Measurements from ENCODE around the gene PRKCD. TPM values are rescaled to one million over a fixed set of nuclear protein-coding genes. Genes with fewer than 3 reads are reported as not detected.

PRKCD gene
- total RNA-seq, 6 donors from 2014 or later: 57.7 to 116 (median 67.9) TPM

DNA sequence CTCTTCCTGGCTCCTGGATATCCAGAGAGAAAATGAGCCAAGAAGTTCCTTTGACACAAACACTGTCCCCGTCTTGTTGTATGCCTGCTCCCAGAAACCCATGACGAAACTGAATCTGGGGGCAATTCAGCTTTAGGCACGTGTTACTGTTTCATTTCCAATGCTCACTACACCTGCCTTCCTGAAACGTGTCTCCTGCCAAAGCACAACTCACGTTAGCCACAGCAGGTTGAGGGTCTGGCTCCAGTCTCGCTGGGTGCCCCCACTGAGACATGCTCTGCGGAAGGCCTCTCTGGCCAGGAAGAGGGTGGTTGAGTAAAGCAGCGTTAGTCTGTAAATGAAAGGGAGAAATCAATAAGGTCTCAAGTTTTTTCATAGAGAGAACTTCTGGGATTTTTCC is 37.5 kb upstream of the PRKCD start:
- Histone ChIP-seq H3K4me3 (no peak overlapping the region), H3K9me3 (no peaks in the 10 kb centered on the region), H3K4me1 (peaks cover 0 to 2% (median 0%) of the 10 kb centered on the region in 4 donors), H3K36me3 (peaks cover 26 to 73% (median 67%) of the 10 kb centered on the region in 4 donors), H3K27ac (peak overlapping the region in 1 of 4 donors; percentile 41), H3K27me3 (no peaks in the 10 kb centered on the region)
- no peak for DNase-seq
- no peak for ATAC-seq (ENCODE audit: low FRiP score in 2 of 2)
- TF ChIP-seq, protein P1, sequence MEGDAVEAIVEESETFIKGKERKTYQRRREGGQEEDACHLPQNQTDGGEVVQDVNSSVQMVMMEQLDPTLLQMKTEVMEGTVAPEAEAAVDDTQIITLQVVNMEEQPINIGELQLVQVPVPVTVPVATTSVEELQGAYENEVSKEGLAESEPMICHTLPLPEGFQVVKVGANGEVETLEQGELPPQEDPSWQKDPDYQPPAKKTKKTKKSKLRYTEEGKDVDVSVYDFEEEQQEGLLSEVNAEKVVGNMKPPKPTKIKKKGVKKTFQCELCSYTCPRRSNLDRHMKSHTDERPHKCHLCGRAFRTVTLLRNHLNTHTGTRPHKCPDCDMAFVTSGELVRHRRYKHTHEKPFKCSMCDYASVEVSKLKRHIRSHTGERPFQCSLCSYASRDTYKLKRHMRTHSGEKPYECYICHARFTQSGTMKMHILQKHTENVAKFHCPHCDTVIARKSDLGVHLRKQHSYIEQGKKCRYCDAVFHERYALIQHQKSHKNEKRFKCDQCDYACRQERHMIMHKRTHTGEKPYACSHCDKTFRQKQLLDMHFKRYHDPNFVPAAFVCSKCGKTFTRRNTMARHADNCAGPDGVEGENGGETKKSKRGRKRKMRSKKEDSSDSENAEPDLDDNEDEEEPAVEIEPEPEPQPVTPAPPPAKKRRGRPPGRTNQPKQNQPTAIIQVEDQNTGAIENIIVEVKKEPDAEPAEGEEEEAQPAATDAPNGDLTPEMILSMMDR (IDR thresholded peaks at IDR 0.05): no peak
- TF ChIP-seq POLR2AphosphoS5 (IDR thresholded peaks at IDR 0.05): no peak
- no peak for TF ChIP-seq EP300 (IDR thresholded peaks at IDR 0.05)
- TF ChIP-seq POLR2A (IDR thresholded peaks at IDR 0.05): no peak
- 81 to 85% methylated on average over 8 of the region's 8 CpGs for WGBS, 2 donors

DNA sequence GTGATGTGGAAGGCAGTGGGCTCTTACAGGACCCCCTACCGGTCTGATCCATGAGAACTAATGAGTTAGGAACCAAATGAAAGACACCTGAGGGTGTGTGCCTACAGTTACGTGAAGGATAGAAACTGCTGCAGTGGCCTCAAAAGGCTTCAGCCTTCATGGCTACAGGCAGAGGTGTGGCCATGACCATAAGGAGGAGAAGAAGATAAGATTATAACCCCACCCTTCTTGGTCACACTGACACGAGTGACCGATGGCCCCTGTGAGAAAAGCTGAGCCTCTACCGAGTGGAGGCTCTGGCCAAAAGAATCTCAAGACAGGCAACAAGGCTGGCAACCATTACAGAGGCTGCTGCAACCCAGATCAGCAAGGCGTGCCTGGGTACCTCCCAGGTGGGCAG is 37.1 kb upstream of the PRKCD start:
- Histone ChIP-seq H3K27me3 (no peaks in the 10 kb centered on the region), H3K4me3 (no peak overlapping the region), H3K36me3 (peaks cover 26 to 68% (median 62%) of the 10 kb centered on the region in 4 donors), H3K4me1 (peaks cover under 1 to 6% (median 2%) of the 10 kb centered on the region in 4 donors), H3K27ac (peak overlapping the region in 1 of 4 donors; percentile 41), H3K9me3 (no peaks in the 10 kb centered on the region)
- DNase-seq: no peak
- ATAC-seq (ENCODE audit: low FRiP score in 2 of 2): peak in 1 of 2 donors; percentile 22
- 92 to 95% methylated on average over 6 of the region's 6 CpGs for WGBS, 2 donors
- no peak for TF ChIP-seq EP300 (IDR thresholded peaks at IDR 0.05)
- no peak for TF ChIP-seq POLR2AphosphoS5 (IDR thresholded peaks at IDR 0.05)
- TF ChIP-seq, protein P1 (IDR thresholded peaks at IDR 0.05): no peak
- TF ChIP-seq POLR2A (IDR thresholded peaks at IDR 0.05): no peak

DNA sequence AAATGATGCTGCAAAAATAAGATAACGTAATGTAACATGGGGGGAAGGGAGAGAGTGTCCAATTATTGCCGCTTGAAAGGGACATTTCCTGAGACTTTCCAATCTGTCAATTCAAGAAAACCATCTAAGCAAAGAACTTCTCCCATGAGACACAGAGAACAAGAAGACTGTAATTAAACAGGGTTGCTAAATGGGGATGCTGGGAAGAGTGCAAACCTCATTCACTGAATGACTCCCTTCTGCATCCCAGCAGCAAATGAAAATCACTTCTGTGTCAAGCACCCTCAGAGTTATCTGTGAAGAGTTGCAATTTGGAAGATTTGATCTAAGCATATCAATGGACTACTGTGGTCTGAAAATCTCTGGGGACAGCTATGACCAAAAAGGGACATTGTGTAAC is 34.4 kb upstream of the PRKCD start:
- no peaks in the 10 kb centered on the region for H3K9me3 ChIP-seq
- WGBS, 2 donors: 89 to 98% methylated on average over 2 of the region's 2 CpGs
- no peaks in the 10 kb centered on the region for H3K27me3 ChIP-seq
- no peak for ATAC-seq (ENCODE audit: low FRiP score in 2 of 2)
- peaks cover 15 to 29% (median 21%) of the 10 kb centered on the region in 4 donors for H3K4me1 ChIP-seq
- DNase-seq: no peak
- H3K4me3 ChIP-seq: no peak overlapping the region
- H3K36me3 ChIP-seq: peaks cover 15 to 46% (median 36%) of the 10 kb centered on the region in 4 donors
- TF ChIP-seq POLR2A (IDR thresholded peaks at IDR 0.05) (no peak), EP300 (IDR thresholded peaks at IDR 0.05) (no peak), POLR2AphosphoS5 (IDR thresholded peaks at IDR 0.05) (no peak)
- TF ChIP-seq, protein P1 (IDR thresholded peaks at IDR 0.05): no peak
- H3K27ac ChIP-seq: no peak overlapping the region

DNA sequence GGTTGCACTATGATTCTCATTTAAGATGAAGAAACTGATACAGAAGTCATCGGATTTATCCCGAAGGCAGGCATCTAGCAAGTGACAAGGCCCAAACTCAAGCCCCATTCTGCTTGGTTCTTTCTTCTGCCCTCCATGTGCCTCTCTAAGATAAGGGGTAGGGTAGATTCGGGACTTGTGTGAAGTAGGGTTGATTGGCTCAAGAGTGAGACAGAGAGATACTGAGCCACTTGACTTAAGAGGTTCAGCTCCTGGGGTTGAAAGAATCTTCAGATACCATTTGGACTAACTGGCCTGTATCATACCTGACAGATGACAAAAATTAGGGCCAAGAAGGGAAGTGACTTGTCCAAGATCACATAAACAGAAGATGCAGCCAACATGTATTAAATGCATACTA is 31.7 kb upstream of the PRKCD start:
- Histone ChIP-seq H3K9me3 (no peaks in the 10 kb centered on the region), H3K27me3 (no peaks in the 10 kb centered on the region), H3K4me1 (peaks cover 15 to 34% (median 21%) of the 10 kb centered on the region in 4 donors), H3K4me3 (peak overlapping the region; percentile 73 to 95 (median 90)), H3K27ac (peak overlapping the region in 3 of 4 donors; percentile 88 to 93 (median 93)), H3K36me3 (peaks cover 6 to 19% (median 11%) of the 10 kb centered on the region in 4 donors)
- TF ChIP-seq, protein P1 (IDR thresholded peaks at IDR 0.05): no peak
- TF ChIP-seq POLR2AphosphoS5 (IDR thresholded peaks at IDR 0.05) (no peak), EP300 (IDR thresholded peaks at IDR 0.05) (no peak), POLR2A (IDR thresholded peaks at IDR 0.05) (no peak)
- 69 to 78% methylated on average over 3 of the region's 3 CpGs for WGBS, 2 donors
- ATAC-seq (ENCODE audit: low FRiP score in 2 of 2): no peak
- no peak for DNase-seq

Data from upper lobe of left lung (tissue), 6 donors.